Activated naive CD8-positive, alpha-beta T cell treated with anti-CD3 and anti-CD28 coated beads, Interleukin-2, amount 50 U/mL, for 24 hours (primary cell): ENCODE results near the gene RBM12.

Source experiments
- ATAC-seq: fragments of 150-1000 bp; cut with Tn5 transposase; one replicate; pipeline ENCODE4 v1.10.0; 2021
- DNase-seq: peaks from one replicate; pipeline ENCODE4 v3.0.0; 2021
- H3K27ac Mint-ChIP-seq: one replicate; pipeline ENCODE4 v1.8.0; 2021; ENCODE audit warnings: mild to moderate bottlenecking, mixed read lengths
- H3K27me3 Mint-ChIP-seq: one replicate; pipeline ENCODE4 v1.8.0; 2021; ENCODE audit warnings: mixed read lengths
- H3K36me3 Mint-ChIP-seq: one replicate; pipeline ENCODE4 v1.8.0; 2021; ENCODE audit warnings: low read depth, mixed read lengths
- H3K4me1 Mint-ChIP-seq: one replicate; pipeline ENCODE4 v1.8.0; 2021; ENCODE audit warnings: mixed read lengths
- H3K4me3 Mint-ChIP-seq: one replicate; pipeline ENCODE4 v1.8.0; 2021; ENCODE audit warnings: mild to moderate bottlenecking, moderate library complexity, mixed read lengths
- H3K9me3 Mint-ChIP-seq: one replicate; pipeline ENCODE4 v1.8.0; 2021; ENCODE audit warnings: mixed read lengths

Gene RBM12

DNA sequence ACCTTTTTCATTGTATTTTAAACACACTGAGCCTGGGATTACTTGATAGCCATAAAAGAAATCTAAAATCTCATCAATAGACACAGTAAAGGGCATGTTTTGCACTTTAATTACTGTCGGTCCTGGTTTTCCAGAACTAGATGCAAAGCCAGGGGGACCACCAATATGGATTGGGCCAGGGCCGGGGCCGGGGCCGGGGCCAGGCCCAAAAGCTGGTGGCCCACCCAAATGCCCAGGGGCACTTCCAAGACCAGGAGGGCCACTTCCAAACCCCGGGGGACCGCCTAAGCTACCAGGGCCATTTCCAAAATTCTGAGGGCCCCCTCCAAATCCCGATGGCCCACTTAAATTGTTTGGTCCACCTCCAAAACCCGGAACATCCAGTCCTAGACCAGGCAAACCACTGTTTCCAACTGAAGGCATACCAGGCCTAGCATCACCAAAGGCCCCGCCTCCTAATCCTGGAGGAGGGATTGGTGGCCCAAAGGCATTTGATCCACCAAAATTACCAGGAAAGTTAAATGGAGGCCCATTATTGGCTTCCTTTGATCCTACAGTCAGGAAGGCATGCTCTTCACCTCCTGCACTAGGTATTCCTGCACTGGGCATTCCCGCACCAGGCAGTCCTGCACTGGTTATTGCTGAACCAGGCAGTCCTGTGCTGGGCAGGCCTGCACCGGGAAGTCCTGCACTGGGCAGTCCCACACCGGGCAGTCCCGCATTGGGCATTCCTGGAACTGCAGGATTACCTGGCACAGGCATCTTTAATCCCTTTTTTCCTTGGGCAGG lies 11.9 kb downstream of the RBM12 start:
- Mint-ChIP-seq H3K27me3 (no peaks in the 10 kb centered on the region), H3K4me1 (peaks cover 62% of the 10 kb centered on the region), H3K9me3 (no peaks in the 10 kb centered on the region), H3K27ac (no peak overlapping the region), H3K4me3 (no peak overlapping the region), H3K36me3 (peaks cover 46% of the 10 kb centered on the region)
- no peak for DNase-seq
- no peak for ATAC-seq

DNA sequence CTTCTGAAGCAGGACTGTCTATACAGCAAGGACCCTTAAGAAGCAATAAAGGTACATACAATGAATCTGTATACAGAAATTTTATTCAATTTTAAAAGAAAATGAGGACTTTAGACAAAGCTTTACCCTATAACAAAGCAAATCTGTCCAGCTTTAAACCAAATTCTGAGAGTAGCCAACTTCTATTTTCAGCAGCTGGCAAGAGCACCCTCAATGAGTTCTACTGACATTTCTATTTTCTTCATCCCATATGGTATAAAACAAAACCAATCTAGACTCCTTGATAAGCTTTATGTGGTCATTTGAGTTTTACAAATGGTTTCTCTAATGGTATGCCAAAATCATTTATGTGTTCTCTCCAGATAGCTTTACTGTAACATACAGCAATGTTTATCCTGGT lies 12.7 kb downstream of the RBM12 start:
- no peak for DNase-seq
- Mint-ChIP-seq H3K9me3 (no peaks in the 10 kb centered on the region), H3K27me3 (no peaks in the 10 kb centered on the region), H3K4me1 (peaks cover 59% of the 10 kb centered on the region), H3K4me3 (no peak overlapping the region), H3K27ac (no peak overlapping the region), H3K36me3 (peaks cover 43% of the 10 kb centered on the region)
- no peak for ATAC-seq

DNA sequence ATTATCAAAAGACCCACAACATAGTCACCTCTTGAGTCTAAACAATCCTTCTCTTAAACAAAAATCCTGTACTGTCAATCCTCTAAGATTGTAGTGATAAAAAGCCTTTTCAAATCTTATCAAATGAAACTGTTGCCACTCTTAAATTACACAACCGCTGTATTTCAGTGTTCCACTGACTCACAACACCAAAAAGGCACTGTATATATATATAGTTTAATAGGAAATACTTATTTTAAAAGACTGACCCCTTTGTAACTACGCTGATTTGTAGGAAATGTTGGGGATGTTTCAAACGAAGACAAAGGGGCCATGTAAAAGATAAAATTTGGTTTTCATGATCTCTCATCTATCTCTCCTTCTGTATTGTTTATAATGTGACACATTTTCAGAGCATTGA lies 14.1 kb downstream of the RBM12 start:
- H3K4me3 Mint-ChIP-seq, result no peak overlapping the region

DNA sequence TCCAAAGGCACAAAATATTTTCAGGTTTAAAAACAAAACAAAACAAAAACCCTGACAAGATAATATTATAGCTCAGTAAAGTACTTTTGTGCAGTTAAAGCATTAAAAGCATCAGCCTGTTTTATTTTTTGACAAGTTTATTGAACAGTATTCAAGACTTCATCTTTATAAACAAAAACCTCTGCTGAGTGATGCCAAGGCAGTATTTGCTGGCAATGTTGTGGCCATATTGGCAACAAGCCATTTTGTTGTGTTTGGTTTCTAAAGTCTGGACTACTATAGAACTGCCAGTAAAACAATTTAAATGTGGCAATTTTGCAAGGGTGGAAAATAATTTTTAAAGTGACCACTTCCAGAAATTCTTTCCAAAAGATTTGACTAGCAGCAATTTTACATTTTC lies 15.9 kb downstream of the RBM12 start:
- no peaks in the 10 kb centered on the region for H3K27me3 Mint-ChIP-seq
- peaks cover 46% of the 10 kb centered on the region for H3K36me3 Mint-ChIP-seq
- H3K4me1 Mint-ChIP-seq, result peaks cover 72% of the 10 kb centered on the region
- DNase-seq, result no peak
- no peak overlapping the region for H3K4me3 Mint-ChIP-seq
- ATAC-seq, result no peak
- no peaks in the 10 kb centered on the region for H3K9me3 Mint-ChIP-seq
- H3K27ac Mint-ChIP-seq, result no peak overlapping the region

More for the DNA sequence above, 14.1 kb downstream of the RBM12 start:
- Mint-ChIP-seq H3K27ac (no peak overlapping the region), H3K9me3 (no peaks in the 10 kb centered on the region), H3K4me1 (peaks cover 57% of the 10 kb centered on the region), H3K36me3 (peaks cover 39% of the 10 kb centered on the region), H3K27me3 (no peaks in the 10 kb centered on the region)
- DNase-seq (no peak), ATAC-seq (no peak)

DNA sequence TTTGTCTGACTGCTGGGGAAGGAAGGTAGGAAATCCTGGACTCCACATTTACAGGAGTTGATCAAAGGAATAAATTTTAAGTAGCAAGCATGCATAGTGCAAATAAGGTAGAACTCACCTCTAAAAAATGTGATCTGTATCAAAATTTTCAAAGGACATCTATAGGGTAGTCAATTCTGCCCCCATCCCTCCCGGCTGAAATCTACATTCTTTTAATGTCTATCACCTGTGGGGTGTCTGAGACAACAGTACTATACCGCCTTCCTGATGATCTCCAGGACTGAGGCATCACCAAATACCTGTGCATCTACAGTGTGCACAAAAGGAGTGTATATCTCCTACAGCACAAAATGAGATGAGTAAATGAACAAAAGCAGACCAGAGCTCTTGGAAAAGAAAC lies 19.9 kb downstream of the RBM12 start:
- ATAC-seq, result no peak
- peaks cover 35% of the 10 kb centered on the region for H3K36me3 Mint-ChIP-seq
- H3K9me3 Mint-ChIP-seq, result no peaks in the 10 kb centered on the region
- no peaks in the 10 kb centered on the region for H3K27me3 Mint-ChIP-seq
- DNase-seq, result no peak
- H3K4me1 Mint-ChIP-seq, result peaks cover 84% of the 10 kb centered on the region
- H3K4me3 Mint-ChIP-seq, result no peak overlapping the region
- peak overlapping the region; percentile 16 for H3K27ac Mint-ChIP-seq

DNA sequence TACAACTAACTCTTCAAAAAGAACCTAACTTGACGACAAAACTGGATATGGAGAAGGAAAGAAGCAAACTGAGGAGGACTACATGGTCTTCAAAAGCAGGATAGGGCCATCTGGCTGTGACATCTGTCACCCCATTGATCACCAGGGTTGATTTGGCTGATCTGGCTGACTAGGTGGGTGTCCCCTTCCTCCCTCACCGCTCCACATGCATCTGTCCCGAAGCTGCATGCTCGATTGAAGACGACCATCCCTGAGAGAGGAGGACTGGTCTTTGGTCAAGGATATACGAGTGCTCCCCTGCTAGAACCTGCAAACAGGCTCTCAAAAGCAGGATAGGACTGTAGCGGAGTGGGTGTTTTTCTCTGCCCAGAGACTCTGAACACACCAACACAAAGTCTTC lies 21.7 kb downstream of the RBM12 start:
- no peaks in the 10 kb centered on the region for H3K9me3 Mint-ChIP-seq
- H3K27ac Mint-ChIP-seq, result peak overlapping the region; percentile 1
- DNase-seq, result no peak
- no peak for ATAC-seq
- H3K27me3 Mint-ChIP-seq, result no peaks in the 10 kb centered on the region
- peaks cover 79% of the 10 kb centered on the region for H3K4me1 Mint-ChIP-seq
- peaks cover 18% of the 10 kb centered on the region for H3K36me3 Mint-ChIP-seq
- no peak overlapping the region for H3K4me3 Mint-ChIP-seq

DNA sequence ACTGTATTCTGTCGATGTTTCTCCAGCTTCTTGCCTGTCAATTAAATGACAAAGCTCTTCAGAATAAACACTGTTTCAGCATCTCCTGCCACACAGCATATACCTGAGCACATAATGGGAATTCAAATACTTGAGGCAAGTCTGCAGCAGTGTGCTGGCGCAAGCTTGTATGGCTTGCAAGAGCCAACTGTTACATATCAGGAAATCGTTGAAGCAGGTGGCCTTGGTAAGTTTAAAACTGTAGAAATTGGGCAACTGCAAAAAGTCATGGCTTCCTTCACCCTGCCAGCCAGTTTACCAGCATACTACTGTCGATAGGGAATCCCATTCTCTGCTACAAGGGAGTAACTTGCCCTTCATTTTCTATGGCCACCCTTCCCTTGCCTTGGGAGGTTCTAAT lies 23.0 kb downstream of the RBM12 start:
- peaks cover 80% of the 10 kb centered on the region for H3K4me1 Mint-ChIP-seq
- peak overlapping the region; percentile 2 for H3K27ac Mint-ChIP-seq

DNA sequence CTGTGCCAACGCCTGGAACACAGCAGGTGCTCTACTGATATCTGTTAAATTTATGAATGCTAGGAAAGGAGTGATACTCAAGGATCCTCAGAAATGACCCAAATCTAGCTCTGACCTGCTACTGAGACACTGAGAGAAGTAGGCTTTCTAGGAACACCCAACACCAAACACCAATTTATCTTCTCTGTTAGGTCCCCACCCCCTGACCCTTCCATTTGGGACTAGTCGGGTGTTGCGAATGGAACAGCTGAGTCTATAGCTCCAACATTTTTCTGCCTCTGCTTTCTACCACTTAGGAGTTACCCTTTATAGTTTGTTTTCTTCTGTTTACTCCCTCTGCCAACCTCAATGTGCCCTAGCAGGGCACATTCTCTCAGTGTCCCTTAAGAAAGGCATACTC lies 24.0 kb downstream of the RBM12 start:
- DNase-seq (no peak), ATAC-seq (peak; percentile 13)
- Mint-ChIP-seq H3K4me1 (peaks cover 77% of the 10 kb centered on the region), H3K27me3 (no peaks in the 10 kb centered on the region), H3K4me3 (no peak overlapping the region), H3K27ac (peak overlapping the region; percentile 17), H3K9me3 (no peaks in the 10 kb centered on the region), H3K36me3 (peaks cover 13% of the 10 kb centered on the region)

More for the DNA sequence above, 23.0 kb downstream of the RBM12 start:
- no peaks in the 10 kb centered on the region for H3K27me3 Mint-ChIP-seq
- peaks cover 13% of the 10 kb centered on the region for H3K36me3 Mint-ChIP-seq
- no peak overlapping the region for H3K4me3 Mint-ChIP-seq
- ATAC-seq, result no peak
- no peaks in the 10 kb centered on the region for H3K9me3 Mint-ChIP-seq
- no peak for DNase-seq

DNA sequence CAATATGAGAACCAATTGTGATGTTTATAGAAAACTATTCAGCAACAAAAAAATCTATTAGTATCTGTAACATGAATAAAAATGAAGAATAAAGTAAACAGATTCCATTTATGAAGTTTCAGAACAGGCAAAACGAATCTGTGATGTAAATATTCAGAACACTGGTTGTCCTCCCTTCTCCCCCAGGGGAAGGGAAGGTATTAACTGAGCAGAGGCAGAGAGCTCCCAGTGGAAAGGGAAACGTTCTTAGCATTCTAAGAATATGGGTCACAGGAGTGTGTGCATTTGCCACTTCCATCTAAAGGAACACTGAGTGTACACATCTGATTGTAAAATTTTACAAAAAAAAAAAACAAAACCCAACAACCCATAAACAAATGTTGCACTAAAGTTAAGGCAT lies 25.9 kb downstream of the RBM12 start:
- Mint-ChIP-seq H3K4me1 (peaks cover 65% of the 10 kb centered on the region), H3K9me3 (no peaks in the 10 kb centered on the region), H3K4me3 (no peak overlapping the region), H3K36me3 (peaks cover 10% of the 10 kb centered on the region), H3K27ac (no peak overlapping the region), H3K27me3 (no peaks in the 10 kb centered on the region)
- DNase-seq, result no peak
- ATAC-seq, result no peak

DNA sequence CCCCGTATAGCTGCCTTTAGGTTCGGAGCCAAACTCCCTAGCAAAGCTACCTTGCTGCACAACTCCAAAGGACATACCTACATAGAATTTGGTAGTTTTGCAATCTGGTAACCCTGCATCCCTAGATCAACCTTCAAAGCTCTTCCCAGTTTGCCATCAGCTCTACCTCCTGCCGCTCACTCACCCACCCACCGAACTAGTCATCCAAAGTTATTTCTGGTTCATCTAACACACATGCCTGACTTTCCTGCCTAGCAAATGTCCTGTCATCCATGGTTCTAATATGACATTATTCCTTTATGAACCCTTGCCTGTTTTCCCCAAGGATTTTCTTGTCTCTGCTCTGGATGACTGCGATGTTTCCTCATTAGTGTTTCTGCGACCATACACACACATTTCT lies 27.4 kb downstream of the RBM12 start:
- Mint-ChIP-seq H3K27ac (peak overlapping the region; percentile 6), H3K36me3 (peaks cover 11% of the 10 kb centered on the region), H3K27me3 (no peaks in the 10 kb centered on the region), H3K9me3 (no peaks in the 10 kb centered on the region), H3K4me1 (peaks cover 50% of the 10 kb centered on the region), H3K4me3 (no peak overlapping the region)
- DNase-seq (no peak), ATAC-seq (no peak)

DNA sequence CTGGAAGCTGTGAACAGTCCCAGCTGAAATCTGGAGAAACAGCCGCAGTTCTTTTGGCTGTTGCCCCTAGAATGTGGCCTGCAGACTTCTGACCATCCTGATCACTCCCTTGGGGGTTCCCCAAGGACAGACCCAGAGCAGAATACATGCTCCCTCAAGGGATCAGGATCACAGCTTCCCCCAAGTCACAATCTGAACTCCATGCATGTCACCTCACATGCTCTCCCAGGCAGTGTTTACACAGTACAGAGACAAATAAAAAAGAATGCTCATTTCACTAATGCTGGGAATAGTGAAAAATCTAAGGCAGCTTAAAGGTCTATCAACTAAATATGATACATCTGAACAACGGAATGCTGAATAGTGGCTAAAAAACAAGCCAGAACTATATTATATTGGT lies 28.6 kb downstream of the RBM12 start:
- Mint-ChIP-seq H3K9me3 (no peaks in the 10 kb centered on the region), H3K27ac (peak overlapping the region; percentile 0), H3K4me3 (no peak overlapping the region), H3K36me3 (peaks cover 13% of the 10 kb centered on the region), H3K27me3 (no peaks in the 10 kb centered on the region), H3K4me1 (peaks cover 41% of the 10 kb centered on the region)
- ATAC-seq (no peak), DNase-seq (no peak)

DNA sequence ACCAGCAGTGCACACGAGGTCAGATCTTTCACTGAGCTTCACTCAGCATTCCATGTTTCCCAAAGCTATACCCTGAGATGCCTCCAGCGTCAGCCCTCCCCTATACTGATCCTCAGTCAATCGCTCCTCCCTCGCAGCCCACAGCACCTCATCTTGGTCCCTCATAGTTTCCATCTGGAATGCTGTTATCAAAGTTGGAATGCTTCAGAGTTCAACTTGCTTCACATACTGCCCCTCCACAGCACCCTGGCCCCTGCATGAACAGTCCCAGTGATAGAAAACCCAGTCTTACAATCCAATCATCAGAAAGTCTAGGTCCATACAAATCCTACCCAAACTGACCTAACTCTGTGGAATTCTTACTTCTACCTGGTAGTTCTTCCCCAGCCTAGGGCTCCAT lies 29.0 kb downstream of the RBM12 start:
- Mint-ChIP-seq H3K4me3 (no peak overlapping the region), H3K27ac (peak overlapping the region; percentile 0), H3K27me3 (no peaks in the 10 kb centered on the region), H3K36me3 (peaks cover 16% of the 10 kb centered on the region), H3K4me1 (peaks cover 36% of the 10 kb centered on the region), H3K9me3 (no peaks in the 10 kb centered on the region)
- DNase-seq (no peak), ATAC-seq (no peak)

DNA sequence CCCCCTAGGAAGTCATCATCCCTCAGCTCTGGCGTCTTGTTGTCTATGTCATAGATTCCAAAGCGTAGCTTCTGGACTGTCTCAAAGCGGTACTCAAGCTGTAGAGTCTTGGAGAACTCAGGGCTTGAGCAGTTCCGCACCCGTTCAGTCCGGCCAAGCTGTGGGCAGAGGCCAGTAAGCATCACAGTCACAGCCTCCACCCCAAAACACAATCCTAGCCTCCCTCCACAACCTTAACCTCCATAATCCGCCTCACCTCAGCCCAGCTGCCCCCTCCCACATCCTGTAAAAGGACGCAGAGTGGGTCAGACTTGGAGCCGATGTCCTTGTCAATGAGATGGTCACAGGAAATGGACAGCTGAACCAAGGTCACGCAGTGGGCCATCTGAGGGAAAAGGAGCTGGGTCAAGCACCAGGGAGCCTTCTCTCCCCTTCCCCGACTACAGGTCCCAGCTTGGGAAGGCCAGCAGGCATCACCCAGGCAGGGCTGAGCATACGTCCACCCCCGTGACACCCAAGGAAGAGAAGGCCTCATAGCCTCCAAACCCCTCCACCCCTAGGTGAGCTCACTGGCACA lies 32.1 kb downstream of the RBM12 start:
- no peak overlapping the region for H3K27ac Mint-ChIP-seq
- no peaks in the 10 kb centered on the region for H3K9me3 Mint-ChIP-seq
- H3K4me1 Mint-ChIP-seq, result peaks cover 14% of the 10 kb centered on the region

DNA sequence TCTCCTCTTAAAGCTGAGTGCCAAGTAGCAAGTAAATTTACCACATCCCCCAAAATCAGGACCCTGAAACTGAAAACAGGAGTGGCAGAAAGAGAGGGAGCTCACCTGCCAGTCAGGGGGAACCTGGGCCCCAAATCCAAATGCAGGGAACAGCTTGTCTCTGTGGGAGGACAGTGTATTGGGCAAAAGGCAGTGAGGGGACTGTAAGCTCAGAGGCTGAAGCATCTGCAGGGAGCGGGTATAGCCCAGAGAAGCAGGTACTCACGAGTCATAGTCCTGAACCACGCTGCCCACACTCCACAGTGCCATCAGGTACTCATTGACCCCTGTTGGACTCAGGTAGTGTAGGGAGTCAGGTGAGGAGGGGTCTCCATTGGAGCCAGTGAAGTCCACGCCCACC lies 34.1 kb downstream of the RBM12 start:
- Mint-ChIP-seq H3K27ac (no peak overlapping the region), H3K27me3 (no peaks in the 10 kb centered on the region), H3K9me3 (no peaks in the 10 kb centered on the region), H3K4me1 (peaks cover 4% of the 10 kb centered on the region), H3K4me3 (no peak overlapping the region), H3K36me3 (peaks cover 46% of the 10 kb centered on the region)
- DNase-seq, result no peak
- ATAC-seq, result no peak

More for the DNA sequence above, 32.1 kb downstream of the RBM12 start:
- Mint-ChIP-seq H3K4me3 (no peak overlapping the region), H3K27me3 (no peaks in the 10 kb centered on the region), H3K36me3 (peaks cover 32% of the 10 kb centered on the region)
- no peak for ATAC-seq
- no peak for DNase-seq

DNA sequence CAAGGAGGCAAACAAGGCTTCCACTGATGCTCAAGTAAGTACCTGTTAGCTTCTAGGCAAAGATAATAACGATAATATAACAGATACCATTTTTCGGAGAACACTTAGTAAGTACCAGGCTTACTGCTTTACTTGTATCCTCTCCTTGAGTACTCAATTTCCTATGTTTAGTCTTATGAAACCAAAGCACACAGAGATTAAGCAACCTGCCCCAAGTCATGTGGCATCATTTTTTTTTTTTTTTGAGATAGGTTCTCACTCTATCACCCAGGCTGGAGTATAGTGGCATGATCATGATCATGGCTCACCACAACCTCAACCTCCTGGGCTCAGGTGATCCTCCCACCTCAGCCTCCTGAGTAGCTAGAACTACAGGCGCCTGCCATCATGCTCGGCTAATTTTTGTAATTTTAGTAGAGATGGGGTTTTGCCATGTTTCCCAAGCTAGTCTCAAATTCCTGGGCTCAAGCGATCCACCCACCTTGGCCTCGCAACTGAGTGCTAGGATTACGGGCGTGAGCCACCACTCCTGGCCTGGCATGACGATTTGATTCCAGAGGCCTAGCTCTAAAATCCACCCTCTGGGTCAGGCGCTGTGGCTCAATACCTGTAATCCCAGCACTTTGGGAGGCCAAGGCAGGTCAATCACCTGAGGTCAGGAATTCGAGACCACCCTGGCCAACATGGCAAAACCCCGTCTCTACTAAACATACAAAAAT lies 35.1 kb downstream of the RBM12 start:
- H3K4me3 Mint-ChIP-seq, result no peak overlapping the region

More for the DNA sequence above, 35.1 kb downstream of the RBM12 start:
- Mint-ChIP-seq H3K27ac (no peak overlapping the region), H3K27me3 (no peaks in the 10 kb centered on the region), H3K9me3 (no peaks in the 10 kb centered on the region), H3K4me1 (no peaks in the 10 kb centered on the region), H3K36me3 (peaks cover 44% of the 10 kb centered on the region)
- ATAC-seq (no peak), DNase-seq (no peak)
